Measurements from ENCODE around the gene TENM4. TPM values are rescaled to one million over a fixed set of nuclear protein-coding genes. Genes with fewer than 3 reads are reported as not detected.

Gene TENM4
- polyA plus RNA-seq, 3 donors: 23.2 to 32.9 (median 23.7) TPM

- DNase-seq (ENCODE audit: extremely low read depth in 1 of 11, low read depth in 9 of 11, low spot score in 4 of 11): no peak
Measured at GRCh38 chr11:79285756-79286155, 155.1 kb downstream of the TENM4 start.

- peak in 1 of 11 donors; percentile 42 for DNase-seq (ENCODE audit: extremely low read depth in 1 of 11, low read depth in 9 of 11, low spot score in 4 of 11)
Measured at GRCh38 chr11:79276736-79277325, 164.0 kb downstream of the TENM4 start.

GRCh38 chr11:79274636-79275331 is 166.0 kb downstream of the TENM4 start:
- no peak for DNase-seq (ENCODE audit: extremely low read depth in 1 of 11, low read depth in 9 of 11, low spot score in 4 of 11)

GRCh38 chr11:79273781-79274180 is 167.0 kb downstream of the TENM4 start:
- DNase-seq (ENCODE audit: extremely low read depth in 1 of 11, low read depth in 9 of 11, low spot score in 4 of 11): no peak

- DNase-seq (ENCODE audit: extremely low read depth in 1 of 11, low read depth in 9 of 11, low spot score in 4 of 11): no peak
Measured at GRCh38 chr11:79269611-79270307, 171.1 kb downstream of the TENM4 start.

- DNase-seq (ENCODE audit: extremely low read depth in 1 of 11, low read depth in 9 of 11, low spot score in 4 of 11): no peak
Measured at GRCh38 chr11:79266396-79266795, 174.4 kb downstream of the TENM4 start.

- DNase-seq (ENCODE audit: extremely low read depth in 1 of 11, low read depth in 9 of 11, low spot score in 4 of 11): no peak
Measured at GRCh38 chr11:79265756-79266322, 175.0 kb downstream of the TENM4 start.

GRCh38 chr11:79264284-79264683 is 176.5 kb downstream of the TENM4 start:
- DNase-seq (ENCODE audit: extremely low read depth in 1 of 11, low read depth in 9 of 11, low spot score in 4 of 11): no peak

- DNase-seq (ENCODE audit: extremely low read depth in 1 of 11, low read depth in 9 of 11, low spot score in 4 of 11): peak in 10 of 11 donors; percentile 41 to 81 (median 62)
Measured at GRCh38 chr11:79263001-79263400, 177.8 kb downstream of the TENM4 start.

- peak in 1 of 11 donors; percentile 46 for DNase-seq (ENCODE audit: extremely low read depth in 1 of 11, low read depth in 9 of 11, low spot score in 4 of 11)
Measured at GRCh38 chr11:79262221-79262620, 178.6 kb downstream of the TENM4 start.

GRCh38 chr11:79261684-79262083 is 179.1 kb downstream of the TENM4 start:
- DNase-seq (ENCODE audit: extremely low read depth in 1 of 11, low read depth in 9 of 11, low spot score in 4 of 11): no peak

- DNase-seq (ENCODE audit: extremely low read depth in 1 of 11, low read depth in 9 of 11, low spot score in 4 of 11): no peak
Measured at GRCh38 chr11:79259800-79260199, 181.0 kb downstream of the TENM4 start.

GRCh38 chr11:79258576-79258975 is 182.3 kb downstream of the TENM4 start:
- no peak for DNase-seq (ENCODE audit: extremely low read depth in 1 of 11, low read depth in 9 of 11, low spot score in 4 of 11)

GRCh38 chr11:79255965-79256364 is 184.9 kb downstream of the TENM4 start:
- no peak for DNase-seq (ENCODE audit: extremely low read depth in 1 of 11, low read depth in 9 of 11, low spot score in 4 of 11)

- DNase-seq (ENCODE audit: extremely low read depth in 1 of 11, low read depth in 9 of 11, low spot score in 4 of 11): no peak
Measured at GRCh38 chr11:79253280-79253679, 187.6 kb downstream of the TENM4 start.

- DNase-seq (ENCODE audit: extremely low read depth in 1 of 11, low read depth in 9 of 11, low spot score in 4 of 11): no peak
Measured at GRCh38 chr11:79249295-79249993, 191.4 kb downstream of the TENM4 start.

GRCh38 chr11:79244798-79245197 is 196.0 kb downstream of the TENM4 start:
- DNase-seq (ENCODE audit: extremely low read depth in 1 of 11, low read depth in 9 of 11, low spot score in 4 of 11): no peak

GRCh38 chr11:79244241-79244772 is 196.5 kb downstream of the TENM4 start:
- DNase-seq (ENCODE audit: extremely low read depth in 1 of 11, low read depth in 9 of 11, low spot score in 4 of 11): peak in 5 of 11 donors; percentile 49 to 76 (median 73)
